Panc1 (cell line): Measurements from ENCODE around the gene CCNJL.

ENCODE experiments used
- CTCF ChIP-seq: fragments of 450-650 bp; IDR thresholded peaks from 2 replicates; pipeline ENCODE4 v1.5.1; 2017; ENCODE audit warnings: mild to moderate bottlenecking
- REST ChIP-seq, 2 experiments: IDR thresholded peaks; 2 replicates each; pipeline ENCODE4 v1.6.1; 2011 to 2012; ENCODE audit warnings: low read depth in 2 of 2, control low read depth in 1 of 2, low read length in 1 of 2, mild to moderate bottlenecking in 1 of 2, moderate library complexity in 1 of 2; ENCODE audit not compliant: insufficient read depth in 1 of 2

- TF ChIP-seq CTCF: no peak
- no peak for TF ChIP-seq REST (IDR thresholded peaks at IDR 0.05; ENCODE audit: insufficient read depth in 1 of 2, low read depth in 2 of 2, low read length in 1 of 2)
Observed at GRCh38 chr5:160325716-160326115, 13.4 kb upstream of the CCNJL start.
